Transverse colon (tissue), 4 donors: ENCODE results near the gene VRK2.

ENCODE experiments used
- EP300 ChIP-seq: sonication (generic); formaldehyde crosslinking; IDR thresholded peaks from one replicate; pipeline ENCODE4 v1.6.1; 2017; ENCODE audit warnings: antibody characterized with exemption, low read depth
- POLR2A ChIP-seq: fragments of 450-650 bp; IDR thresholded peaks from one replicate; pipeline ENCODE4 v1.6.1; 2016; ENCODE audit warnings: antibody characterized with exemption, mild to moderate bottlenecking, moderate library complexity
- POLR2AphosphoS5 ChIP-seq, 3 donors: sonication (generic); formaldehyde crosslinking; IDR thresholded peaks; one replicate each; pipeline ENCODE4 v1.6.1; 2016; ENCODE audit warnings: antibody characterized with exemption in 3 of 3
- TF ChIP-seq, protein P1 (sequence below), 5 experiments: fragments of 200-600 bp in 3 of 5; fragments of 450-650 bp in 2 of 5; sonication (generic) in 3 of 5; IDR thresholded peaks; 1 replicate in 2 of 5; 2 replicates in 3 of 5; pipeline ENCODE4 v1.5.1; 2016 to 2017; ENCODE audit warnings: antibody characterized with exemption in 5 of 5, inconsistent platforms in 3 of 5, mild to moderate bottlenecking in 2 of 5, moderate library complexity in 1 of 5

DNA sequence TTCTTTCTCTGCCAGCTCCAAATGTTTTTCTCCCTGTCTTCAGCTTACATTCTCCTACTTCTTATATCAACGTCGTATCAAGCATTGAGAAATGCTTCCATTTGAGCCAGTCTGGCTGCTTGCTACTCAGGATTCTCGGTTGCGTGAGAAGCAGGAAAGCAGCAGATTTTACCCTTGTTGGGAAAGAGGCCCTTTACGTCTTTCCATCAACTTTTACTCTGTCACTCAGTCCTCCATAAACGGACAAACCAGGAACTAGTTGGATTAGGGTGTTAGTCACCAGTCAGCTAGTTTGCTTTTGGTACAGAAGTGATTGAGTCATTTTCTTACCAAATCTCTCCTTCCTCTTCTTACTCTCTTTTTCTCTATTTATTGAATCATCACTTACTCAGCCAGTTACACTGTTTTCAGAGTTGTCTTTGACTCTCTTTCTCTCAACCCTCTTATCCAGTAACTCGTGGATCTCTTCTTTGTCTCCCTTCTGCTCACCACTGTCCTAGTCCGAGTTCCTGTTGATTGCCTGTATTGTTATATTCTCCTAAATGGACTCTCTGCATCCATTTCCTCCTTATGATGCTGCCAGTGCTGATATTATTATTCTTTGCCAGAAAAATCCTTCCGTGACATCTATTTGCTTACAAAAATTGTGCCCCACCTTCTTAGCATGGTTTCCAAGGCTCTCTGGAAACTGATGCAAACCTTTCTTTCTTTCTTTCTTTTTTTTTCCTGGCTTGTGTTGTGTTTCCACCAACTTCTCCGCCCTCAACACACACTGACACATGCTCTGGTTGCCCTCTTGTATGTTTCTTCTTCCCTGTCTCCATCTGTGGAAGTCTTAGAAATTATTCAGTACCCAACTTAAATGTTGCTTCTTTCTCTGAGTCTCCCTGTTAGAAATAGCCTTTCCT is 61.5 kb downstream of the VRK2 start:
- TF ChIP-seq, protein P1, sequence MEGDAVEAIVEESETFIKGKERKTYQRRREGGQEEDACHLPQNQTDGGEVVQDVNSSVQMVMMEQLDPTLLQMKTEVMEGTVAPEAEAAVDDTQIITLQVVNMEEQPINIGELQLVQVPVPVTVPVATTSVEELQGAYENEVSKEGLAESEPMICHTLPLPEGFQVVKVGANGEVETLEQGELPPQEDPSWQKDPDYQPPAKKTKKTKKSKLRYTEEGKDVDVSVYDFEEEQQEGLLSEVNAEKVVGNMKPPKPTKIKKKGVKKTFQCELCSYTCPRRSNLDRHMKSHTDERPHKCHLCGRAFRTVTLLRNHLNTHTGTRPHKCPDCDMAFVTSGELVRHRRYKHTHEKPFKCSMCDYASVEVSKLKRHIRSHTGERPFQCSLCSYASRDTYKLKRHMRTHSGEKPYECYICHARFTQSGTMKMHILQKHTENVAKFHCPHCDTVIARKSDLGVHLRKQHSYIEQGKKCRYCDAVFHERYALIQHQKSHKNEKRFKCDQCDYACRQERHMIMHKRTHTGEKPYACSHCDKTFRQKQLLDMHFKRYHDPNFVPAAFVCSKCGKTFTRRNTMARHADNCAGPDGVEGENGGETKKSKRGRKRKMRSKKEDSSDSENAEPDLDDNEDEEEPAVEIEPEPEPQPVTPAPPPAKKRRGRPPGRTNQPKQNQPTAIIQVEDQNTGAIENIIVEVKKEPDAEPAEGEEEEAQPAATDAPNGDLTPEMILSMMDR (IDR thresholded peaks at IDR 0.05), result no peak
- TF ChIP-seq EP300, result no peak
- no peak for TF ChIP-seq POLR2A
- no peak for TF ChIP-seq POLR2AphosphoS5 (IDR thresholded peaks at IDR 0.05)
